Type B pancreatic cell (in vitro differentiated cells): Measurements from ENCODE around the gene CHRND. TPM values are rescaled to one million over a fixed set of nuclear protein-coding genes. Genes with fewer than 3 reads are reported as not detected.

Experiments
- DNase-seq: peaks from one replicate; pipeline ENCODE4 v3.0.0; 2021; ENCODE audit warnings: mixed read lengths; ENCODE audit not compliant: unreplicated experiment; ENCODE audit errors: extremely low spot score
- H3K27ac Mint-ChIP-seq: 2 replicates; pipeline ENCODE4 v1.8.0; 2021; ENCODE audit warnings: mild to moderate bottlenecking, mixed read lengths
- H3K27me3 Mint-ChIP-seq: 2 replicates; pipeline ENCODE4 v1.8.0; 2021; ENCODE audit warnings: mixed read lengths
- H3K36me3 Mint-ChIP-seq: 2 replicates; pipeline ENCODE4 v1.8.0; 2021; ENCODE audit warnings: mixed read lengths
- H3K4me1 Mint-ChIP-seq: one replicate; pipeline ENCODE4 v1.8.0; 2021; ENCODE audit warnings: mixed read lengths; ENCODE audit not compliant: unreplicated experiment
- H3K4me3 Mint-ChIP-seq: 2 replicates; pipeline ENCODE4 v1.8.0; 2021; ENCODE audit warnings: mild to moderate bottlenecking, mixed read lengths
- H3K9me3 Mint-ChIP-seq: 2 replicates; pipeline ENCODE4 v1.8.0; 2021; ENCODE audit warnings: mixed read lengths
- long read RNA-seq: library from polyadenylated mRNA; unstranded; transcript quantifications from one replicate; pipeline ENCODE4 v2.0.0, GENCODE V29; 2020
- total RNA-seq: library from RNA; stranded (reverse); gene quantifications from 2 replicates; pipeline ENCODE4 v1.2.1, GENCODE V29; 2021; ENCODE audit warnings: low replicate concordance
- TF ChIP-seq, protein P1 (sequence below): fragments of 200-600 bp; sonication (generic); conservative IDR thresholded peaks from 2 replicates; pipeline ENCODE4 v1.5.0; 2021; ENCODE audit warnings: antibody characterized with exemption, mild to moderate bottlenecking

The CHRND gene
- total RNA-seq = 0.60 TPM in 1 of 2 replicates, not detected in the other
- long read RNA-seq = 0 reads

DNA sequence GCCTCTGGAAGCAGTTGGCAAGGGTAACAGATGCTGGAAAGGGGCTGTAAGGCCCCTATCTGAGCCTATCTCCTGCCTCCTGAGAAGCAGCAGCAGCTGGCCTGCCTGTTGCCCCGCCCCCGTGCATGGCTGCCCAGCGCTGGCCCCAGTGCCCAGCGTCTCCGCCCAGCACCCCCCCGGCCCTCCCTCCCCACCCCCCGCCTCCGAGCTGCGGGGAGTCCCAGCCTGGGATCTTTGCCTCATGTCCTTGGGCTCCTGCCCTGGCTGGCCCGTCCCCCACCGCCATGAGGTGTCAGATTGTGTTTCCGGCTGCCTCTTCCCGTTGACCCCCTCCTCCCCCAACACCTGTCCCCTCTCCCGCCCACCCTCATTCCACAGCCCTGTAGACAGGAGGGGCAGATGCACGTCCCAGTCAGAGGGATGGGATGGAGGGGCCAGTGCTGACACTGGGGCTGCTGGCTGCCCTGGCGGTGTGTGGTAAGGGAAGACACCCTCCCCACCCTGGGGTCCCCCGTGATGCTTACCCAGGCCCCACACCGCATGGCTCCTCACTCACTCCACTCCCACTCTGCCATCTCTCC, at the start of gene CHRND:
TSS of gene CHRND (plus strand) at position 370 of the 581 bp plus-strand sequence. CDS start at position 426, 56 bp downstream.
- no peaks in the 10 kb centered on the region for H3K4me1 Mint-ChIP-seq
- DNase-seq = no peak
- no peaks in the 10 kb centered on the region for H3K9me3 Mint-ChIP-seq
- TF ChIP-seq, protein P1, sequence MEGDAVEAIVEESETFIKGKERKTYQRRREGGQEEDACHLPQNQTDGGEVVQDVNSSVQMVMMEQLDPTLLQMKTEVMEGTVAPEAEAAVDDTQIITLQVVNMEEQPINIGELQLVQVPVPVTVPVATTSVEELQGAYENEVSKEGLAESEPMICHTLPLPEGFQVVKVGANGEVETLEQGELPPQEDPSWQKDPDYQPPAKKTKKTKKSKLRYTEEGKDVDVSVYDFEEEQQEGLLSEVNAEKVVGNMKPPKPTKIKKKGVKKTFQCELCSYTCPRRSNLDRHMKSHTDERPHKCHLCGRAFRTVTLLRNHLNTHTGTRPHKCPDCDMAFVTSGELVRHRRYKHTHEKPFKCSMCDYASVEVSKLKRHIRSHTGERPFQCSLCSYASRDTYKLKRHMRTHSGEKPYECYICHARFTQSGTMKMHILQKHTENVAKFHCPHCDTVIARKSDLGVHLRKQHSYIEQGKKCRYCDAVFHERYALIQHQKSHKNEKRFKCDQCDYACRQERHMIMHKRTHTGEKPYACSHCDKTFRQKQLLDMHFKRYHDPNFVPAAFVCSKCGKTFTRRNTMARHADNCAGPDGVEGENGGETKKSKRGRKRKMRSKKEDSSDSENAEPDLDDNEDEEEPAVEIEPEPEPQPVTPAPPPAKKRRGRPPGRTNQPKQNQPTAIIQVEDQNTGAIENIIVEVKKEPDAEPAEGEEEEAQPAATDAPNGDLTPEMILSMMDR = no peak
- H3K36me3 Mint-ChIP-seq = no peaks in the 10 kb centered on the region
- no peak within 1 kb of the TSS for H3K27ac Mint-ChIP-seq
- no peak within 1 kb of the TSS for H3K4me3 Mint-ChIP-seq
- peaks cover 46% of the 10 kb centered on the region for H3K27me3 Mint-ChIP-seq

DNA sequence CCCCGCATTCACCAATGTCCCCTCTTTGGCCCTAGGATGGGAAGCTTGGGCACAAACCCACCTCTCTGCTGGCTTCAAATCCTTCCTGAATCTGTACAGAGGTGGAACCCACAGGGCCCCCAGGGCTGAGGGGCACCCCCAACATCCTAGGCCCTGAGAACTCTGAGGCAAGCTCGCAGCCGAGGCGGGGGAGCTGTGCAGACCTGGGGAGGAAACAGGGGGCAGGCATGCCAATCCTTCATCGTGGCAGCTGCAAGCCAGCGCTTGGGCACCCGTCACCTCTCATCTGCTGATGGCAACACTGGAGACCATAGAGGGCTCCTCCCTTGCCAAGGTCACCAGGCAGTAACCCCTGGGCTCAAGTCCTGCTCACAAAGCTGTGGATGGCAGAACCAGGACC, 49.2 kb upstream of the CHRND start:
- Mint-ChIP-seq H3K27ac (no peak overlapping the region), H3K27me3 (peaks cover 45% of the 10 kb centered on the region), H3K4me1 (peaks cover 9% of the 10 kb centered on the region), H3K36me3 (no peaks in the 10 kb centered on the region), H3K9me3 (peaks cover 10% of the 10 kb centered on the region), H3K4me3 (no peak overlapping the region)
- TF ChIP-seq, protein P1 = no peak
- no peak for DNase-seq

DNA sequence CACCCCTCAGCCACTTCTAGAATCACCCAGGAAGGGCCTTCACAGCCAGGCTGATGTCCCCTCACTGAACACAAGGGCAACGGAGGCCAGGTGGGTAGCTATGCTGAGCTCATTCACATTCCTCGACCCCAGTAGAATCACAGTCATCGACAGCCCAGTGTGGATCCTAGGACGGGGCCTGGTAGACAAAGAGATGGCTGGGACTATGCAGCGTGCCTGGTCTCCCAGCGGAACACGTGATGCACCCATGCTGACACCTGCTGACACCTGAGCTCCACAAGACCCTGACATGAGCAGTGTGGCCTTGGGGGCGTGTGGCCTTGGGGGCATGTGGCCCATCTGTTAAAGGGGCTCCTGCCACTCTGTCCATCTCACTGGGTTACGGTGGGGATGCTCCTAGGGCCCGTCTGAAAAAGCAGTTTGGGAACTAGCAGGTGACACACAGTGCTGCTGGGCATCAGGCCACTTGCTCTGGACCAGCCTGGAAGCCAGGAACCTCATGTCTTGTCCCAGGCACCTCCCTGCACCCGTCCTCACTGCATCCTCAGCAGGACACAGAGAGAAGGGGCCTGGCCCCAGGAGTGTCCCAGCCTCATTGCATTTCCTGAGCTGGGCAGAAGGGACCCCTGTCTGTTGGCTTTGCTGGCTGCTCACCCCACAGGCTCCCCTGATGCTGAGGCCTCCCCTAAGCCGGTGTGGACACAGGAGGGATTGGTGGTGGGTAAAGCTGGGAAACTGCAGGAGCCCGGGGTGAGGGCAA, 48.0 kb upstream of the CHRND start:
- Mint-ChIP-seq H3K27me3 (peaks cover 43% of the 10 kb centered on the region), H3K36me3 (no peaks in the 10 kb centered on the region)
- DNase-seq = no peak

DNA sequence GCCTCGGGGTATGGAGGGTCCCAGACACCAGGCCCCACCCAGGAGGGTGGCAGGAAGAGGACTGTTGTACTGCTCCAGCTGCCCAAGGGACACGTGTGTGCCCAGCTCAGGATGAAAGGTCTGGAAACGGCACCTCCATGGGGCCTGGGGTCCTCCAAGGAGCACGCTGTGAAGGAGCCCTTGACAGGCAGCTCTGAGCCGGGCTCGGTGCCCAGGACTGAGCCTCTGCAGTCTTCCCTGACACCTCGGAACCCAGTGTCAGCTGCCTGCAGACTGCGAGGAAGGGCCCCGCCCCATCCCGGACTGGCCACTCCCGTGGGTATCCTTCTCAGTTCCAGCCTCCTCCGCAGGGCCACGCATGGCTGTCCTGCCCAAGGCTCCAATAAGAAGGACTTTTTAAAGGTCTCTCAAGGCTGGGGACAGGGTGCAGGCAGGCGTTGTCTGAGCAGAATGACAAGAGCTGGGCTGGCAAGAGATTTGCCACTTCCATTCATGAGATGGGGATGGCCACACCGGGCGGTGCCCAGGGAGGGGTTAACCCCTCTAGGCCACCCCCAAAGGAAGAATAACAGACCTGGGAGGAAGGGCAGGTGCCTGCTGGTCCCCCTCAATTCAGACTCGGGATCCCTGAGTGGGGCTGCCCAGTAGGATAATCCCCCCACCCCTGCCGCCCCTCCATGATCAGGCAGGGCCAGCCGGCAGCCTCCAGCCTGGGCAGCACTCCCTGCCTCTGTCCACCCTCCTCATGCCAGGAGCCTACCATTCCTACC, 47.2 kb upstream of the CHRND start:
- Mint-ChIP-seq H3K4me3 (no peak overlapping the region), H3K27me3 (peaks cover 39% of the 10 kb centered on the region), H3K9me3 (no peaks in the 10 kb centered on the region), H3K27ac (no peak overlapping the region), H3K4me1 (no peaks in the 10 kb centered on the region), H3K36me3 (no peaks in the 10 kb centered on the region)
- DNase-seq = no peak
- TF ChIP-seq, protein P1 = no peak

More for the DNA sequence above, 48.0 kb upstream of the CHRND start:
- TF ChIP-seq, protein P1 = no peak
- Mint-ChIP-seq H3K27ac (no peak overlapping the region), H3K4me1 (peaks cover 8% of the 10 kb centered on the region), H3K4me3 (no peak overlapping the region), H3K9me3 (peaks cover 3% of the 10 kb centered on the region)

DNA sequence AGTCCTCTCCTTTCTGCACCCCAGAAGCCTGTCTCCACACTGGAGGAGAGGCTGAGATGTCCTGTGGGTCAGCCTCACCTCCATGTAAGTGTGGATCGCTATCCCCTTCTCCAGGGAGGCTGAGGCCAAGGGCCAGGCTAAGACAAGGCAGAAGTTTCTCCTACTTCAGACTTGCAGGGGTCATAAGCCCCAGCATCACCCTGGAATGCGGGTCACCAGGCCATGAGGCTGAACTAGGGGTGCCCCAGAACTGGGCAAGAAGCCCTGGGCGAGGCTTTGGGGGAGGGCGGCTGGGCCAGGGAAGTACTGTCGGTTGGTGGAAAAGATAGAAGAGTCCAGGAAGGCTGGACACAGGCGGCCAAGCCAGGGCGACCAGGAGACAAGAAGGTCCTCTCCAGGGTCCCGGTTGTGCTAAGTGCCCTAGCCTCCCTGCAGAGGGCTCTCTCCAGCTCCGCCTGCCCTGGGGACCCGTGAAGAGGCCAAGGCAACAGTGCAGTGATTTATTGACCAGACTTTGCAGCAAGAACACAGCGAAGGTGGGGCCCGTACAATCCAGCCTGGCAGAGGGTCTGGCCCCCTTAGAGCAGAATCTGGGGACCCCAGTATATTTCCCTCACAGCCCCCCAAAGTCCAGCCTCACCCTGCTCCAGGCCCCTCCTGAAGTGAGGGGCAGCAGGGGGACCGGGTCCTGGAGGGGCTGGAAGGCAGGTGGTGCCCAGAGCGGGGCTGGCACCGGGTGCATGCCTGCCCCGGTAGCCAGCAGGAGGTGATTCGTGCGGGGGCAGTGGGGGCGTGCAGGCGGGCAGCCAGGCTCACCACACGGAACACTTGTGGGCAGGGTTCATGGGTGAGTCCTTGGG, 46.4 kb upstream of the CHRND start:
- H3K4me1 Mint-ChIP-seq = no peaks in the 10 kb centered on the region
- H3K27me3 Mint-ChIP-seq = peaks cover 41% of the 10 kb centered on the region
- H3K27ac Mint-ChIP-seq = no peak overlapping the region
- TF ChIP-seq, protein P1 = no peak
- no peaks in the 10 kb centered on the region for H3K9me3 Mint-ChIP-seq
- no peak for DNase-seq
- no peak overlapping the region for H3K4me3 Mint-ChIP-seq
- no peaks in the 10 kb centered on the region for H3K36me3 Mint-ChIP-seq
